Stimulated activated CD8-positive, alpha-beta memory T cell treated with anti-CD3 and anti-CD28 coated beads, Interleukin-4, amount 100 ng/mL, for 24 hours (primary cell): ENCODE measurements around the gene RXFP2.

Experiments
- DNase-seq: peaks from one replicate; pipeline ENCODE4 v3.0.0-alpha.2; 2020; ENCODE audit warnings: low read depth

The RXFP2 gene

DNA sequence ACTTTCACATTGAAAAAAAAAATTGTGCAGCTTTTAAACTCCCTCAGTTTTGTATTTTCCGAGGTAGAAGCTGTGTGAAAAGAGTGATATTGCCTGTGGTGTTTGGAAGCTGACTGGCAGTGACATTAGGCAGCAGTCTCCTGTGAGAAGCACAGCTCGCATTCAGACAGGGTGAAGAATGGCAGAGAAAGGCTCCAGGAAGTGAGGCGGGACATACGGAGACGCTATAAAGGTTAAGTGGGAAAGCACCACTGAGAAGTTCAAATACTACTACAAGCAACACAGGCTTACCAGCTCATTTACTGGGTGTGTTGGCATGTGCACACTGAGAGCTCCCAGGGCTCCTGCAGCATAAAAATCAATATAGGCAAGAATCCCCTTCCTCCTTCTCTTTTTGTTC lies 88.4 kb downstream of the RXFP2 start:
- no peak for DNase-seq

DNA sequence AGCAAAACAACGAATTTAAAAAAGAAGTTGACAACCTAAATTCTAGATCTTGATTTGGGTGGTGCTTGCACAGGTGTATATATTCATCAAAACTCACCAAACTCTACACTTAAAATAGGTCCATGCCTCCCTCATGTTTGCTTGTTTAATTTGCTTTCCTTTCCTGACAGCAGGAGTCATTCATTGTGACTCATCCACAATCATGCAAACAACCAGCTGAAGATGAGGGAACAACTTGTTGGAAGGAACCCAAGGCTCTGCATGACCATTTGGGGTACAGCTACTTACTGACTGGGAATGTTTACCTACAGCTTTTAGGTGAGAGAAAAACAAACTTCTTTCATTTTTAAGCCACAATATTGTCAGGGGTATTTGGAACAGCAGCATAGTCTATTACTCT lies 96.6 kb downstream of the RXFP2 start:
- DNase-seq = no peak

DNA sequence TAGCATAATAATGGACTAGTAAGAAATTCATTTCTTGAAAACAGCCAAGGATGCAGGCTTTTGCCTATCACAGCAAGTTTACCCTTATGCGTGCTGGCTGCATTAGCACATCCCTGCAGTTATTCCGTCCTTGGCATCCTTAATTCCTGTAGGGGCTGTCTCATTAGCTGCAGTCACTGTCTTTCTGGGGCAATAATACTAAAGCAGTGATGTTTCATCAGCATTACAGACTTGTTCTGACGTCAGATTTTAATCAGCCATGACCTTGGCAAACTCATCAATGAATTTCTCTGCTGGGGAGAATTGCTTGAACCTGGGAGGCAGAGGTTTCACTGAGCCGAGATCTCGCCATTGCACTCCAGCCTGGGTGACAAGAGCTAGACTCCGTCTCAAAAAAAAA lies 103.7 kb downstream of the RXFP2 start:
- no peak for DNase-seq

- peak; percentile 56 for DNase-seq
These were observed 107.0 kb downstream of the RXFP2 start for GRCh38 chr13:31846182-31846938.

- DNase-seq = no peak
These were observed 107.8 kb downstream of the RXFP2 start for GRCh38 chr13:31846961-31847752.

DNA sequence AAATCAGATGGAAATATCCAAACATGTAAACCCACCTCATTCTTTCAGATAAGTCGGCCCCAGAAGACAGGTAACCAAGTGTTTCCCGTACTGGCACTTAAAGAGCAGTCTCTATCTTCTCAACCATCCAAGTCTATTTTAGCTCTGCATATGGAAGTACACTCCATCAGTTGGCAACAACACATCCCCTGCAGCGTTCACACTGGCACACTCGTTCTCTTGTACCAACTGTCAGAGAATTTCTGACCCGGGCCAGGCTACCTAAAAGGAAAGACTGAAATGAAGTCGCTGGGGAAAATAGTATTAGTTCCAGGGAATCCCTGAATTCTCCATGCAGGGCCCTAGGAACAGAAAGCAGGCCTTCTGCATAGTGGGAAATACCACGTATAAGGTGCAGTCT lies 109.3 kb downstream of the RXFP2 start:
- DNase-seq = no peak

DNA sequence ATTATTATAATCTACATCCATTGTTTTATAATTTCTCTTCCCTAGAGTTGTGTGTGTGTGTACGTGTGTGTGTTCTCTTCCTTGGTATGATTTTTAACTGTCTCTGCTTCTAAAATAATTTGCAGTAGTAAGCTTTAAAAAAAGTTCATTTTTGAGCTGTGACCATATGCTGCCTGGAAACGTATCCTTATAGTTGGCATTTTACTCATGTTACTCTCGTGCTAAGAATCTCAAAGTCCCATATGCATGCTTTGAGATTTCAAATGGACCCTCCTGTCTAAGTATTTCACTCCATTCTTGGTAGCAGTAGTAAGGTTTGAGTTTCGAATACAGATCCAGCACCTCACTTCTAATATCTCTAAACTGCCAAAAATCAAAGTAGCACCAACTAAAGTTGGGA lies 109.9 kb downstream of the RXFP2 start:
- no peak for DNase-seq

DNA sequence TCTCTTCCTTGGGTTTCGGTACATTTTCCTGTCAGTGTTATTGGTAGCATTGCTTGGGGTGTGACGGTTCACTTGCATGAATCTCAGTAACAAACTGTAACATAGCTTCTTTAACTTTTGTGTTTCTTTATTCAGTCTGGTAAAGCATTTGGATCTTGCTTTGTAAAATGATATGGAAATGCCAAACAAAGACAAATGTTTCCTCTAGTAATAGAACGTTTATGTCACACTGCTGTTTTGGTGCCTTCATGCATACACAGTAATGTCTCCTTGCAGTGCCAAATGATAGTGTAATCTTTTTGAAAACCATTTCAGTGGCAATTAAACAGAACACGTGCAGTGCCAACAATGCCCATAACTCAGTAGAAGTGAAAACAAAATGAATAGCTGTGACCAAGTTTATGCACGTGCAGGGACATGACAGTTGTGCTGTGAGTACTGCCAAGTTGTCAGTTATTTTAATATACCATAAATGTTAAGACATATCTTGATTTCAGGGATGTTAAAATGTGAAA lies 110.8 kb downstream of the RXFP2 start:
- no peak for DNase-seq

GRCh38 chr13:31851216-31851615 lies 111.9 kb downstream of the RXFP2 start:
- no peak for DNase-seq
